Vagina (tissue), 2 donors: ENCODE data around the gene PCGF3.

Experiments used
- CTCF ChIP-seq, 3 experiments: fragments of 450-650 bp in 2 of 3; fragments of 200-600 bp in 1 of 3; sonication (generic) in 1 of 3; IDR thresholded peaks; one replicate each; pipeline ENCODE4 v1.5.1; 2017 to 2019; ENCODE audit warnings: antibody characterized with exemption in 3 of 3, mild to moderate bottlenecking in 2 of 3, moderate library complexity in 2 of 3
- POLR2AphosphoS5 ChIP-seq, 2 donors: sonication (generic); formaldehyde crosslinking; IDR thresholded peaks; one replicate each; pipeline ENCODE4 v1.9.0; 2017; ENCODE audit warnings: antibody characterized with exemption in 2 of 2, mild to moderate bottlenecking in 2 of 2, low read depth in 1 of 2; ENCODE audit not compliant: insufficient read depth in 1 of 2

- TF ChIP-seq CTCF (IDR thresholded peaks at IDR 0.05) (no peak), POLR2AphosphoS5 (IDR thresholded peaks at IDR 0.05; ENCODE audit: insufficient read depth in 1 of 2, low read depth in 1 of 2) (no peak)
These were observed 90.6 kb downstream of the PCGF3 start for GRCh38 chr4:796206-796605.
